Mucosa of descending colon (tissue), 3 donors: ENCODE measurements around the gene MSI2. TPM values are rescaled to one million over a fixed set of nuclear protein-coding genes. Genes with fewer than 3 reads are reported as not detected.
A peak's percentile ranks its signal among the peaks of the same experiment; 100 is the strongest.

Experiments
- ATAC-seq: fragments of 200-7000 bp; cut with Tn5 transposase; one replicate; pipeline ENCODE4 v1.9.1; 2020; ENCODE audit warnings: mild to moderate bottlenecking, moderate library complexity
- DNase-seq, 3 donors: peaks; one replicate each; pipeline ENCODE4 v3.0.0-alpha.2; 2020
- H3K36me3 ChIP-seq: fragments of 200-600 bp; one replicate; pipeline ENCODE4 v1.8.0; 2021; ENCODE audit warnings: low read depth, mild to moderate bottlenecking
- H3K4me1 ChIP-seq: fragments of 200-600 bp; one replicate; pipeline ENCODE4 v1.8.0; 2021; ENCODE audit warnings: low read depth, mild to moderate bottlenecking
- H3K4me3 ChIP-seq: fragments of 200-600 bp; one replicate; pipeline ENCODE4 v1.8.0; 2021; ENCODE audit warnings: mild to moderate bottlenecking
- H3K9me3 ChIP-seq: fragments of 200-600 bp; one replicate; pipeline ENCODE4 v1.8.0; 2021; ENCODE audit warnings: mild to moderate bottlenecking
- intact Hi-C, 2 donors: fragments of 100-400 bp; cut with DNase I in 1 of 2; cut with micrococcal nuclease in 1 of 2; formaldehyde crosslinking; loops; one replicate each; pipeline versions ENCODE4 v1.11.0 to v1.11.1; 2022; cut with DNase I, micrococcal nuclease
- total RNA-seq, 3 donors: library from RNA; stranded (reverse); fragmentation: NEBNext Ultra II Directional in 2 of 3; extraction: Animal tissue kit (Norgen Biotek cat#: 25700) in 2 of 3; gene quantifications; one replicate each; pipeline versions ENCODE4 v1.2.1 to v1.2.4, GENCODE V29; 2021 to 2023
- TF ChIP-seq, protein P1 (sequence below): fragments of 200-600 bp; IDR thresholded peaks from one replicate; pipeline ENCODE4 v1.8.0; 2022; ENCODE audit warnings: antibody characterized with exemption, mild to moderate bottlenecking
- donor health status: DM: no; HTN: no; CAD: no; lungs with moderate emphysema.
- donor health status: DM: no; HTN: no; CAD: no.
- donor health status: DM: no; HTN: yes; CAD: no.

The MSI2 gene
- total RNA-seq, 3 donors from 2014 or later = 60.0 to 72.6 (median 65.7) TPM

DNA sequence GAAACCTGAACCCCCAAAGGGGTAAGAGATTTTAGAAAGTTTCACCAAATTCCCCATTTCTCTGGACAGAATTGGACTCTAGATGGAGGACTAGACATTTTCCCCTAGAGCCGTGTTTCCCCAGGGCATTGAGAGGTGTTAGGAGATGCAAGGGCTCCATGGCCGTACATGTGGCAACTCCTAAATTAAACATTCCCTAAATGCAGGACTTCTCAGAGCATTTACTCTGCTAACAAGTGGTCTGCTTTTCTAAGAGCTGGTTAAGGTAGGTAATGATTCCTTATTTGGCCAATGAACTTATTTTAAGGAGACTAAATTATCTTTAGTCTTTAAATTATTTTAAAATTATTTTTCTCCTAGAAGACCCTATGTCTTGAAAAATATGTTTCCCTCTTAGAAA, 200.9 kb downstream of the MSI2 start:
- no peak for ATAC-seq
- TF ChIP-seq, protein P1, sequence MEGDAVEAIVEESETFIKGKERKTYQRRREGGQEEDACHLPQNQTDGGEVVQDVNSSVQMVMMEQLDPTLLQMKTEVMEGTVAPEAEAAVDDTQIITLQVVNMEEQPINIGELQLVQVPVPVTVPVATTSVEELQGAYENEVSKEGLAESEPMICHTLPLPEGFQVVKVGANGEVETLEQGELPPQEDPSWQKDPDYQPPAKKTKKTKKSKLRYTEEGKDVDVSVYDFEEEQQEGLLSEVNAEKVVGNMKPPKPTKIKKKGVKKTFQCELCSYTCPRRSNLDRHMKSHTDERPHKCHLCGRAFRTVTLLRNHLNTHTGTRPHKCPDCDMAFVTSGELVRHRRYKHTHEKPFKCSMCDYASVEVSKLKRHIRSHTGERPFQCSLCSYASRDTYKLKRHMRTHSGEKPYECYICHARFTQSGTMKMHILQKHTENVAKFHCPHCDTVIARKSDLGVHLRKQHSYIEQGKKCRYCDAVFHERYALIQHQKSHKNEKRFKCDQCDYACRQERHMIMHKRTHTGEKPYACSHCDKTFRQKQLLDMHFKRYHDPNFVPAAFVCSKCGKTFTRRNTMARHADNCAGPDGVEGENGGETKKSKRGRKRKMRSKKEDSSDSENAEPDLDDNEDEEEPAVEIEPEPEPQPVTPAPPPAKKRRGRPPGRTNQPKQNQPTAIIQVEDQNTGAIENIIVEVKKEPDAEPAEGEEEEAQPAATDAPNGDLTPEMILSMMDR = no peak
- intact Hi-C loops = no loop called here
- no peak for DNase-seq
- Histone ChIP-seq H3K4me3 (no peak overlapping the region), H3K9me3 (no peaks in the 10 kb centered on the region), H3K4me1 (peaks cover 8% of the 10 kb centered on the region), H3K36me3 (no peaks in the 10 kb centered on the region)

DNA sequence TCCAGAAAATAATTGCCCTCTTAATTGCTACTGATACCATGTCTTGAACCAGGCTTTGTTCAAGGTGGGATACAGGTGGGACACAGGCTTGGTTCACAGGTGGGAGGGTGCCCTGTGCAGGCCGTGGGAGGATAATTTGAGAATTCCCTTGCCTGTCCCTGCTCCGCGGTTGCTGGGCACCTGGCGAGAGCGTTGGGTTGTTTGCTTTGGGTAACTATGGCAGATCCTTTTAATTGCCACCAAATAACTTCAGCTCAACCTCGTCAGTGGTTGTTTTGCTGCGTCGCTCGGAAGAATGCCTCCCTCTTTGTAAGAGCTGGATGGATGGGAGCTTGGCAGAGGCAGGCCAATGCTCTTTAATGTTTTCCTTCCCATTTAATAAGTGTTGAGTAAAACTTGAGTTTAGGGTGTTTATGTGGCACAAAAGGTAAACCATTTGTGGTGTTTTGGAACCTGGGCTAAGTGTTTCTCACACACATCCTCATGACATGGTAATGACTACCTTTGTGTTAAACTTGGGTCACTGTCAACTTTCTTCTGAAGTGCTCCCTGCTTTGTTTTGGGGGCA, 202.5 kb downstream of the MSI2 start:
- no peak for DNase-seq
- Histone ChIP-seq H3K4me3 (no peak overlapping the region), H3K9me3 (no peaks in the 10 kb centered on the region), H3K4me1 (peaks cover 8% of the 10 kb centered on the region), H3K36me3 (no peaks in the 10 kb centered on the region)
- intact Hi-C loops = no loop called here
- no peak for ATAC-seq
- TF ChIP-seq, protein P1 = no peak

DNA sequence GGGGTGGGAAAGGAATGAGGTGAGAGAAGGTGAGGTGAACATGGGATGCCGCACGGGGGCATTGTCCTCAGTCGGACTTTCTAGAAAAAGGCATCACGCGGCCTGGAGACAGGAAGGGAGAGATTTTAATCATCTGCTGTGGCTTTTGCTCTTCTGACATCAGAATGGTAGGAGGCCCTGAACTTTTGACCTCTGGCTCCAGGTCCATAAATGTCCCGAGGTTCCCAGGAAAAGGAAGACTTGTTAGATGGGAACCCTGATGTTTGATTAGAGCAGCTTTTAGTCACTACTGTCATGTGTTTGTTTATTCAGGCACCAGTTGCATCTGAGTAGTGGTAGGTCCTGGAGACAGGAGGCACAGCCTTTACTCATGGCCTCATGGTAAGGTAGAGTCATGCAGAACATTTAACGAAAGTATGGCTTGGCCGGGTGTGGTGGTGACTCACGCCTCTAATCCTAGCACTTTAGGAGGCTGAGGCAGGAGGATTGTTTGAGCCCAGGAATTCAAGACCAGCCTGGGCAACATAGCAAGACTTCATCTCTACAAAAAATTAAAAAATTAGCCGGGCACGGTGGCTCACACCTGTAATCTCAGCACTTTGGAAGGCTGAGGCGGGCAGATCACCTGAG, 203.1 kb downstream of the MSI2 start:
- H3K4me3 ChIP-seq = no peak overlapping the region
- H3K4me1 ChIP-seq = peaks cover 8% of the 10 kb centered on the region
- intact Hi-C loops = no loop called here
- DNase-seq (no peak), ATAC-seq (peak; percentile 14)
- TF ChIP-seq, protein P1 = no peak
- H3K36me3 ChIP-seq = no peaks in the 10 kb centered on the region
- no peaks in the 10 kb centered on the region for H3K9me3 ChIP-seq

DNA sequence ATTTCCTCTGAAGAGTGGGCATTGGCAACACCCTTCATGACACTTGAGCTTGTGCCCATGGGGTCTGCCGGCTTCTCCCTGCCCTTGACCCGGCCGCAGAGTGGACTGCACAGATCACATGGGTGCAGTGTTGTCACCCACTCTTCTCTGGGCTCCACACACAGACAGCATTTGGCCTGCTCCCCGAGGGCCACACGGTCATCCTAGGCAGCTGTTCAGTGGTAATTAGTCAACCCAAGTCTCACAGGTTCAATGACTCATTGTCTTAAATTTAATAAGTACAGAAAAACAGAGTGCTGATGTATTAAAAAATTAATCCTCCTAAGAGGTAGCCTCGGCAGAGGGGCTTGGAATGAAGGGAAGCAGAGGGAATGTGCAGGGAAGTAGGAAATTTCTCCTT, 204.8 kb downstream of the MSI2 start:
- TF ChIP-seq, protein P1 = no peak
- Histone ChIP-seq H3K9me3 (no peaks in the 10 kb centered on the region), H3K36me3 (no peaks in the 10 kb centered on the region), H3K4me3 (no peak overlapping the region), H3K4me1 (no peaks in the 10 kb centered on the region)
- DNase-seq (no peak), ATAC-seq (no peak)
- intact Hi-C loops = no loop called here

DNA sequence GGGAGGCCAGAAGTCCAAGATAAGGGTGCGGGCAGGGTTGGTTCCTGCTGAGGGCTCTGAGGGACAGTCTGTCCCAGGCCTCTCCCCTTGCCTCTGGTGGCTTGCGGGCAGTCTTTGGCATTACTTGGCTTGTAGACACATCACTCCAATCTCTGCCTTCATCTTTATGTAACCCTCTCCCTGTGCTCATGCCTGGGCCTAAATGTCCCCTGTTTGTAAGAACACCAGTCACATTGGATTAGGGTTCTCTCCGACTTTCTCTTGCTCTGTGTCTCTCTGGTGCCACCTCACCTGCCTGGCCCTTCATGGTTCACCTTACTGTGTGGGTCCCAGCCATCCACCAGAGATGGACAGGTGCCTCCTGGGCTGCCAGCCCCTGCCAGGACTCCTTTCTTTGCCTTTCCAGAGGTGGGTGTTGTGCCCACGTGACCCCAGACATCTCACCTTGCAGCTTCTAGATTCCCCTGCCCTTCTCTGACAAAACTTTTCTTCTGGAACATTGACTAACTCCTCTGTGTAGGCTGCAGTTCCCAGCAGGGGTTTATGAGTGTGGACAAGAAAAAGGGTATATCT, 205.8 kb downstream of the MSI2 start:
- DNase-seq = no peak
- intact Hi-C loops = no loop called here
- TF ChIP-seq, protein P1 = no peak
- Histone ChIP-seq H3K4me3 (no peak overlapping the region), H3K4me1 (no peaks in the 10 kb centered on the region), H3K36me3 (no peaks in the 10 kb centered on the region), H3K9me3 (no peaks in the 10 kb centered on the region)
- ATAC-seq = no peak
